ENCODE results near the gene MMD2.
"Not testable (repeated sequence)": the region's sequence is repeated elsewhere in the genome, so short reads cannot be mapped to it uniquely, and the experiment has no call there.

Gene MMD2

DNA sequence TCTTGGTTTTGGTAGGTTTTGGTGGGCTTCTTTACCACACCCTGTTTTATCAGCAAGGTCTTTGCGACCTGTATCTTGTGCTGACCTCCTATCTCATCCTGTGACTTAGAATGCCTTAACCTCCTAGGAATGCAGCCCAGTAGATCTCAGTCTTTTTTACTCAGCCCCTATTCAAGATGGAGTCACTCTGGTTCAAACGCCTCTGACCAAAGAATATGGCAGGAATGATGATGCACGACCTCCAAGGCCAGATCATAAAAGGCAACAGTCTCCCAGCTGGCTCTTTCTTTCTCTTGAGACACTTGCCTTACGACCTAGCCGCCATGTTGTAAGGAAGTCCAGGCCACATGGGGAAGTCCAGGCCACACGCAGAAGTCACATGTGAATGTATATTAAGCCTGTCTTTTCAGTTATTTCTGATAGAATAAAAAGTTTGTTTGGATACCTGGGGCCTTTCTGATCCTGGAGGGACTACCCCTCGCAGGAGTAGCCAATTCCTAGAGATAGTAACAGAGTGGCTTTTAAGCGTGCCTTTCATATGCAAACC, 65.0 kb downstream of the MMD2 start:
- DNase-seq = no peak

- DNase-seq = not testable (repeated sequence)
Measured at GRCh38 chr7:4893188-4893587, 65.8 kb downstream of the MMD2 start.

DNA sequence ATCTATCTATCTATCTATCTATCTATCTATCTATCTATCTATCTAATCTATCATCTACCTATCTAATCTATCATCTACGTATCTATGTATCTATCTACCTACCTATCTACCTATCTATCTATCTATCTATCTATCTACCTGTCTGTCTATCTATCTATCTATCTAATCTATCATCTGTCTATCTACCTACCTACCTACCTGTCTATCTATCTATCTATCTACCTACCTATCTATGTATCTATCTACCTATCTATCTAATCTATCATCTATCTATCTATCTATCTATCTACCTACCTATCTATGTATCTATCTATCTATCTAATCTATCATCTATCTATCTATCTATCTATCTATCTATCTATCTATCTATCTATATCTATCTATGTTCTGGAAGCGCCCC, 67.5 kb downstream of the MMD2 start:
- not testable (repeated sequence) for DNase-seq

DNA sequence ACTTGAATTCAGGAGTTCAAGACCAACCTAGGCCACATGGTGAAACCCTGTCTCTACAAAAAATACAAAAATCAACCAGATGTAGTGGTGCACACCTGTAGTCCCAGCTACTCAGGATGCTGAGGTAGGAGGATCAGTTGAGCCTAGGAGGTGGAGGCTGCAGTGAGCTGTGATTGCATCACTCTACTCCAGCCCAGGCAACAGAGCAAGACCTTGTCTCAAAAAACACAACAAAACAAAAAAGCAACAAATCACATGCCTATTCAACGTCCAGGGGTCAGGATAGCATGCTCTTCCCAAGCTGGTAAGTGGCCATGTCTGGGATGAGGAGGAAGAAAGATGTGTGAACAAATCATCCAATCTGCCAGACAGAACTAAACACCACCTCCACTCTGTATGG, 69.3 kb downstream of the MMD2 start:
- no peak for DNase-seq

DNA sequence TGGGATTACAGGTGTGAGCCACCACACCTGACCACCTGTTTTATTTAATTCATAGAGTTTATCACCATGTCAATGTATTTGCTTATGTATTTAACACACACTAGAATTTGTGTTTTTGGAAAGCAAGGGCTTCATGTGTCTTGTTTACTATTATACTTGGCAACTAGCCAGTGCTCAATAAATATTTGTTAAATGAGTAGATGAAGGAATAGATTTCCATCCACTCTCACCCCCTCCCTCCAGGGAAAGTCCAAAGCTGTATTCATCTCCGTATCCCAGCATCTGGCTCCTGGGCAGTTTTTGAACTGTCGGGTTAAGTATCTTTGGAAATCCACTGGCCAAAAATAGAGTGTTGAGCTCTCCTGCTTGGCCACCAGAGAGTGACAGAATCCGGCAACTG, 70.8 kb downstream of the MMD2 start:
- DNase-seq = no peak

GRCh38 chr7:4886671-4887070, 72.3 kb downstream of the MMD2 start:
- DNase-seq = no peak

GRCh38 chr7:4885317-4885807, 73.6 kb downstream of the MMD2 start:
- DNase-seq = no peak

- no peak for DNase-seq
Measured at GRCh38 chr7:4884164-4884563, 74.8 kb downstream of the MMD2 start.

- DNase-seq = peak; percentile 85
Measured at GRCh38 chr7:4883372-4884144, 75.4 kb downstream of the MMD2 start, which contains the start of gene RADIL. Gene RADIL (minus strand): TSS chr7:4883716. CDS start chr7:4878139, 5,577 bp downstream.

DNA sequence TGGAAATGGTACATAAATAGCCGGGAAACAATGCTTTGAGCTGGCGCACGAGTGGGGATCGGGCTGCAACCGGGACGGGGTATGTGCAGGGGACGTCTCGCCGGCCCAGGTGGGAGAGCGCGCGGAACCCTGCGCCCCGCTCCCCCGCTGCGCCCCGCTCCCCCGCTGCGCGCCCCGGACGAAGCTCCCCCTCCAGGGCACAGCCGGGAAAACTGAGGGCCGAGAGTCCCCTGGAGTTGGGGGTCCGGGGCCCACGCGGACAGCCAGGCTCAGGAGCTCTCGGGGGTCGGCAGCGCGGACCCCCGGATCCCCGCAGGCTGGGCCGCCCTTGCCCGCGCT, 76.0 kb downstream of the MMD2 start:
- no peak for DNase-seq

DNA sequence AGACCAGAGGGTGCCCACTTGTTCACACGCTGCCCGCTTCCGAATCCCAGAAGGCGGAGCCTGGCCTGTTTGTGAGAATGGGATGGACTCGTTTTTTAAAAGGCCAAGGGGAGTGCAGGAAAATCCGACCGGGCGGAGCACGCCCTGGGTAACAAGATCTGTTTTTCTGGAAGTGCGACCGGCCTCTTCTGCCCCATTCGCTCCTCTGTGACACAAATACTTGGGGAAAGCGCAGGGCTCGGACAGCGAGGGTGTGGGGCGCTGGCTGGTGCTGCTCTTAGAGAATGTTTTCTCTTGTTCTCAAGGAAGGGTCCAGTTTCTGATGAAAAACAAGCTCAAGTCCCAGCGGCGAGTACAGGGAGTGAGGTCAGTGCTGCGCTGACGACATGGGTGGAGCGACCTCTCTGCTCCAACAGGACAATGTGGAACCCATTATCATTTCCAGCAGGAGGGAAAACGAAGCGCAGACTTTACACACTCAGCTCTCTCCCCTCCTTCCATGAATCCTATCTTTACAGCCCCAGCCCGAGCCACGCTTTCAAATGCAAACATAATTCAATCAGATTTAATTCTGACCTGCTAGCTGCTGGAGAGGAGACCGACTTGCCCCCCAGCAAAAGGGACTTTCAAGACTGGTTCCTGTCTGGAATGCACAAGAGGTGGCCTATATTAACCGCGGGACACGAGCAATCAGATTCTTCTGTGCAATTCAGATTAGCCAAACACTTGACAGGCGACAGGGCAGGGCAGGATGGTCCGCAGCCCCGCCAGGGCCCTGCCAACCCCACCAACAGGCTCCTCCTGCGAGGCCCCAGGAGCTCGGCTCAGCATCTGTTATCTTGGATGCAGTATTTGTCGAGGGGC, 76.6 kb downstream of the MMD2 start:
- DNase-seq = peak; percentile 65

- no peak for DNase-seq
Measured at GRCh38 chr7:4880218-4880617, 78.8 kb downstream of the MMD2 start.

- no peak for DNase-seq
Measured at GRCh38 chr7:4879396-4880081, 79.4 kb downstream of the MMD2 start.

GRCh38 chr7:4878336-4879335, 80.4 kb downstream of the MMD2 start:
- DNase-seq = no peak

GRCh38 chr7:4876586-4876985, 82.4 kb downstream of the MMD2 start:
- DNase-seq = no peak

GRCh38 chr7:4875391-4875790, 83.6 kb downstream of the MMD2 start:
- DNase-seq = no peak

GRCh38 chr7:4873071-4873944, 85.7 kb downstream of the MMD2 start:
- no peak for DNase-seq

DNA sequence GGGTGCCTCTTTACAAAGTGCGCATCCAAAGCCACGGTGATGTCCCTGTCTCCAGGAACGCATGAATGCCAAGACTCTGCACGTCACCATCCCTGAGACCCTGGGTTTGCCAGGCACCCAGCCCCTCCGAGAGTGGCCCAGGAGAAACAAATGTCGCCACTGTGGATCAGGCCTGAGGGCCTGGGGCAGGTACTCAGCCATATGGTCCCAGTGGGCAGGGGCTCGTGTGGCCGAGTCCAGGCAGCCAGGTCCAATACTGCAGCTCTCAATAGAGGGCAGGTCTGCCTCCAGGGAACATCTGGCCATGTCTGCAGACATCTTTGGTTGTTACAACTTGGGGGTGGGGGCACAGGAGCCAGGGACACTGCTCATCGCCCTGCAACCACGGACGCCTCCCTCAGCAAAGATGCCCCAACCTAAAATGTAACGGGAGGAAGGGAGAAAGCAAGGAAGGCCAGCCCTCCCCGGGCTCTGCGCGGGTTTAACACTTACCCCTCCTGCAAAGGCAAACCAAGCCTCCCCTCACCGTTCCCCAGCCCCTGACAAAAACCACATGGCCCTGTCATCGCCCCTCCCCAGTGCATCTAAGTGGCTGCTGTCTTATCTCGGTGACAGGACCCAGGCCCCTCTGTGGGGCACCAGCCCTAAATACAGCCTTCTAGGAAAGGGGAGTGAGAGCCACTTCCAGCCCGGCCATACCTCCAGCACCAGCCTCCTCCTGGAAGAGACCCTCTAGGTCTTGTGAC, 86.9 kb downstream of the MMD2 start:
- no peak for DNase-seq

DNA sequence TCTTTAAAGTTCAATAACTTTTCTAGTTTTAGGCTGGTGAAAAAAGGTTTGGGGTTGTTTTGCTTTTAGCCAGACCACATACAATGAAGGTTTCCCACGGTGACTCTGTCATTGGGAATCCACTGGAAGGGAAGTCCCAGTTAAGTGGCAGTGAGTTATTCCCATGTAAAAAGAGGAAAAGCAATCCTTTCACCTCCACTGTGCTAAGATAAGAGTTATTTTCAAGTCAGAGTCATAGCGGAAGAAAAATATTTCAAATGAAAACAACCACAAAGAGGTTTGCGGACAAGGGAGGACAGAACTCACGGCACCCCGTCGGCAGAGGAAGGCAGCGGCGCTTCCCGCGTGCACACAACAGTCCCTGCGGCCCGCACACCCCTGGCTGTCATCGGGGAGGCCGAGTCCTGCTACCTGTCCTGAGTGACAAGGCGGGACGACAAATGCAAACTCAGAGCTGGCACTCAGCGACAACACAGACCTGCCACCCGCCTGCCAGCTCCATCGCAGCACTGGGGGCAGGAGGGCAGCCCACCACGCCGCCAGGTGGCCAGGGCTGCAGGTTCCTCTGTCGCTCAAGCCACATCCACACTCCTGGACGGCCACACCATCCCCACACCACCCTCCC, 87.8 kb downstream of the MMD2 start:
- DNase-seq = no peak
